ENCODE results near the gene SUSD1. TPM values are rescaled to one million over a fixed set of nuclear protein-coding genes. Genes with fewer than 3 reads are reported as not detected.

Gene SUSD1
- total RNA-seq, 1 experiment from 2014 or later, result 7.4 TPM

DNA sequence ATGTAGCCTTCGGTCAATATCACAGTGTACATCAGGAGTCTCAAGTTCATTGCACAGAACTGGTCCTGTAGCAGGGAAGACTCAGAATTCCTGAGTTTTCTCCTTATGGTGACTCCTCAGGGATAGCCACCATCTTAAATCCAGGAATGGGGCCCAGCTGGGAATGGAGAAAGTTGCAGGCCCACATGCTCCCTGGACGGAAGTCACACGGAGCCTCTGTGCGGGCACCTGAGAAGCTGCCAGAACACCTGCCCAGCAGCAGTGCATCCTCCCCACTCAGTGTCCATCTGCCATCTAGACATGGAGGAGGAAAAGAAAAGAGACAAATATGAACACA is 133.9 kb downstream of the SUSD1 start:
- DNase-seq, result no peak
- Histone ChIP-seq H3K27me3 (ENCODE audit: low read length) (no peaks in the 10 kb centered on the region), H3F3A (ENCODE audit: low read length, unreplicated experiment) (peaks cover 6% of the 10 kb centered on the region), H3K9ac (ENCODE audit: low read length) (no peak overlapping the region), H4K20me1 (ENCODE audit: low read length) (no peaks in the 10 kb centered on the region), H3K9me2 (replicated peaks; ENCODE audit: low read length) (no peaks in the 10 kb centered on the region), H2AFZ (ENCODE audit: low read length) (no peak overlapping the region), H3K79me2 (ENCODE audit: low read length) (no peaks in the 10 kb centered on the region), H3K4me3 (ENCODE audit: low read length) (no peak overlapping the region), H3K9me3 (ENCODE audit: low read length) (no peaks in the 10 kb centered on the region), H3K36me3 (ENCODE audit: low read depth, low read length) (no peaks in the 10 kb centered on the region), H3K4me1 (ENCODE audit: insufficient read depth, low read length) (peaks cover 51% of the 10 kb centered on the region), H3K27ac (ENCODE audit: low read length) (peak overlapping the region; percentile 86), H3K4me2 (ENCODE audit: low read length) (peak overlapping the region; percentile 27; the same call in 1 of the 2 replicates)
- intact Hi-C loops (cut with micrococcal nuclease), result no loop called here
- POLR2A ChIA-PET (ENCODE audit: unreplicated experiment), result no interaction called here
- TF ChIP-seq EZH2phosphoT487 (IDR thresholded peaks at IDR 0.05; ENCODE audit: borderline replicate concordance, low read length) (no peak), EZH2 (IDR thresholded peaks at IDR 0.05; ENCODE audit: low read length, unreplicated experiment) (no peak)
- TF ChIP-seq, protein P1, sequence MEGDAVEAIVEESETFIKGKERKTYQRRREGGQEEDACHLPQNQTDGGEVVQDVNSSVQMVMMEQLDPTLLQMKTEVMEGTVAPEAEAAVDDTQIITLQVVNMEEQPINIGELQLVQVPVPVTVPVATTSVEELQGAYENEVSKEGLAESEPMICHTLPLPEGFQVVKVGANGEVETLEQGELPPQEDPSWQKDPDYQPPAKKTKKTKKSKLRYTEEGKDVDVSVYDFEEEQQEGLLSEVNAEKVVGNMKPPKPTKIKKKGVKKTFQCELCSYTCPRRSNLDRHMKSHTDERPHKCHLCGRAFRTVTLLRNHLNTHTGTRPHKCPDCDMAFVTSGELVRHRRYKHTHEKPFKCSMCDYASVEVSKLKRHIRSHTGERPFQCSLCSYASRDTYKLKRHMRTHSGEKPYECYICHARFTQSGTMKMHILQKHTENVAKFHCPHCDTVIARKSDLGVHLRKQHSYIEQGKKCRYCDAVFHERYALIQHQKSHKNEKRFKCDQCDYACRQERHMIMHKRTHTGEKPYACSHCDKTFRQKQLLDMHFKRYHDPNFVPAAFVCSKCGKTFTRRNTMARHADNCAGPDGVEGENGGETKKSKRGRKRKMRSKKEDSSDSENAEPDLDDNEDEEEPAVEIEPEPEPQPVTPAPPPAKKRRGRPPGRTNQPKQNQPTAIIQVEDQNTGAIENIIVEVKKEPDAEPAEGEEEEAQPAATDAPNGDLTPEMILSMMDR (conservative IDR thresholded peaks at IDR 0.05; ENCODE audit: low read depth, low read length), result no peak
- no peak for ATAC-seq
- no TSS peak for BruUV-seq (replicated peaks)
- CTCF ChIA-PET, result no interaction called here

GRCh38 chr9:112038017-112038408 is 137.1 kb downstream of the SUSD1 start:
- Histone ChIP-seq H4K20me1 (ENCODE audit: low read length) (no peaks in the 10 kb centered on the region), H3K9me2 (replicated peaks; ENCODE audit: low read length) (no peaks in the 10 kb centered on the region), H3K9me3 (ENCODE audit: low read length) (no peaks in the 10 kb centered on the region), H3K36me3 (ENCODE audit: low read depth, low read length) (no peaks in the 10 kb centered on the region), H3K27ac (ENCODE audit: low read length) (peak overlapping the region; percentile 38; the same call in 1 of the 2 replicates), H3K79me2 (ENCODE audit: low read length) (no peaks in the 10 kb centered on the region), H3K4me1 (ENCODE audit: insufficient read depth, low read length) (peaks cover 38% of the 10 kb centered on the region), H2AFZ (ENCODE audit: low read length) (no peak overlapping the region), H3K4me3 (ENCODE audit: low read length) (no peak overlapping the region), H3K4me2 (ENCODE audit: low read length) (no peak overlapping the region), H3F3A (ENCODE audit: low read length, unreplicated experiment) (peaks cover 5% of the 10 kb centered on the region), H3K9ac (ENCODE audit: low read length) (no peak overlapping the region), H3K27me3 (ENCODE audit: low read length) (no peaks in the 10 kb centered on the region)
- CTCF ChIA-PET, result no interaction called here
- POLR2A ChIA-PET (ENCODE audit: unreplicated experiment), result no interaction called here
- intact Hi-C loops (cut with micrococcal nuclease), result no loop called here
- no peak for DNase-seq
- no TSS peak for BruUV-seq (replicated peaks)
- TF ChIP-seq EZH2phosphoT487 (IDR thresholded peaks at IDR 0.05; ENCODE audit: borderline replicate concordance, low read length) (no peak), EZH2 (IDR thresholded peaks at IDR 0.05; ENCODE audit: low read length, unreplicated experiment) (no peak)
- TF ChIP-seq, protein P1 (conservative IDR thresholded peaks at IDR 0.05; ENCODE audit: low read depth, low read length), result no peak
- no peak for ATAC-seq

GRCh38 chr9:112037281-112038016 is 137.6 kb downstream of the SUSD1 start:
- no peaks in the 10 kb centered on the region for H3K79me2 ChIP-seq (ENCODE audit: low read length)
- DNase-seq (peak; percentile 46), ATAC-seq (no peak)
- no peaks in the 10 kb centered on the region for H3K9me3 ChIP-seq (ENCODE audit: low read length)
- POLR2A ChIA-PET (ENCODE audit: unreplicated experiment), result no interaction called here
- no peaks in the 10 kb centered on the region for H4K20me1 ChIP-seq (ENCODE audit: low read length)
- CTCF ChIA-PET, result no interaction called here
- H3K9me2 ChIP-seq (replicated peaks; ENCODE audit: low read length), result no peaks in the 10 kb centered on the region
- BruUV-seq (replicated peaks), result no TSS peak
- H3K27ac ChIP-seq (ENCODE audit: low read length), result peak overlapping the region; percentile 38
- TF ChIP-seq EZH2 (IDR thresholded peaks at IDR 0.05; ENCODE audit: low read length, unreplicated experiment), result no peak
- TF ChIP-seq EZH2phosphoT487 (IDR thresholded peaks at IDR 0.05; ENCODE audit: borderline replicate concordance, low read length), result no peak
- TF ChIP-seq, protein P1 (conservative IDR thresholded peaks at IDR 0.05; ENCODE audit: low read depth, low read length), result no peak
- H3K4me3 ChIP-seq (ENCODE audit: low read length), result no peak overlapping the region
- no peaks in the 10 kb centered on the region for H3K36me3 ChIP-seq (ENCODE audit: low read depth, low read length)
- H2AFZ ChIP-seq (ENCODE audit: low read length), result no peak overlapping the region
- peak overlapping the region; percentile 11; the same call in 1 of the 2 replicates for H3K4me2 ChIP-seq (ENCODE audit: low read length)
- H3K4me1 ChIP-seq (ENCODE audit: insufficient read depth, low read length), result peaks cover 38% of the 10 kb centered on the region
- intact Hi-C loops (cut with micrococcal nuclease), result no loop called here
- no peaks in the 10 kb centered on the region for H3F3A ChIP-seq (ENCODE audit: low read length, unreplicated experiment)
- no peak overlapping the region for H3K9ac ChIP-seq (ENCODE audit: low read length)
- no peaks in the 10 kb centered on the region for H3K27me3 ChIP-seq (ENCODE audit: low read length)

Measured in PC-3 (cell line).